EL (cell line): ENCODE results near the gene IGF2BP1.
"Not testable (repeated sequence)": the region's sequence is repeated elsewhere in the genome, so short reads cannot be mapped to it uniquely, and the experiment has no call there.

Experiments used
- DNase-seq: peaks from one replicate; pipeline ENCODE4 v3.0.0-alpha.2; 2016

IGF2BP1 gene

DNA sequence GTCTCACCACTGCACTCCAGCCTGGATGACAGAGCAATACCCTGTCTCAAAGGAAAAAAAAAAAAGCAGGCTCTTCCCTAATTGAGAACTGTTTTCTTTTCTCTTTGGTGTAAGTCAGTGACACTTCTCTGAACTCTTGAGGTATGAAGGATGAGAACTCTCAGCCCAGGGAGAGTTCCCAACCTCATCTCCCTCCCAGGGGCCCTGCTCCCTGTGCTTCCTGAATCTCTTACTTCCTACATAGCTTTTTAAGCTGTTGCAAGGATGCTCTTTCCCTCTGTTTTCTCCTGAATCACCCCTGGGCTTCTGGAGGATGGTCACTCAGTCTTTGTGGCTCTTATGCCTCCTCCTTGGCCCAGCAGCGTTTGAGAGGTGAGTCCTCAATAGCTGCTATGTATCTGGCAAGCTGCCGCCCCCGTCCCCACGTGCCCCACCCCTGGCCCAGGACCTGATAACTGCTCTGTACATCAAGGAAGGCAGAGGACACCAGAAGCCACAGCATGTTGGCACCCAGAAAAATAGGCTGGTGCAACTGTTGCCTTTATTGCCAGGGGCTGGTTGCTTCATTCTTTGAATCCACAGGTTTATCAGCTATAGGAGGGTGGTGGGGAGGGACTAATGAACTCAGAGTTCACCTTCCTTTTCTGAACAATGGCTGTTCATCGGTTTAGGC is 24.0 kb downstream of the IGF2BP1 start:
- peak; percentile 50 for DNase-seq

DNA sequence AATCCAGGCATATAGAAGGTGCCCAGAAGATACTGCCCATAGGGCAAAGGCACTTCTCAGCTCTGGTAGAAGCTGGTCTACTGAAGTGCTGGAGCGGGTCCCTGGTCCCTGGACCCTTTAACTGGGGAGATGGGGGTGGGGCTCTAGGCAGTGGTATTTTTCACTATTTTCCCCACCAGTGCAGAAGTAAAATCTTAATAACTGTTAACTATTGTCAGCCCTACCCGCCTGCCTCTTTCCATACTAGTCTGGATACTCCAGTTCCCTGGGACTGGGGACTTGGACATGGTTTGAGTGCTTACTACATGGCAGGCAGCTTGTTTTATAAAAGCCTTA is 24.6 kb downstream of the IGF2BP1 start:
- DNase-seq, result no peak

DNA sequence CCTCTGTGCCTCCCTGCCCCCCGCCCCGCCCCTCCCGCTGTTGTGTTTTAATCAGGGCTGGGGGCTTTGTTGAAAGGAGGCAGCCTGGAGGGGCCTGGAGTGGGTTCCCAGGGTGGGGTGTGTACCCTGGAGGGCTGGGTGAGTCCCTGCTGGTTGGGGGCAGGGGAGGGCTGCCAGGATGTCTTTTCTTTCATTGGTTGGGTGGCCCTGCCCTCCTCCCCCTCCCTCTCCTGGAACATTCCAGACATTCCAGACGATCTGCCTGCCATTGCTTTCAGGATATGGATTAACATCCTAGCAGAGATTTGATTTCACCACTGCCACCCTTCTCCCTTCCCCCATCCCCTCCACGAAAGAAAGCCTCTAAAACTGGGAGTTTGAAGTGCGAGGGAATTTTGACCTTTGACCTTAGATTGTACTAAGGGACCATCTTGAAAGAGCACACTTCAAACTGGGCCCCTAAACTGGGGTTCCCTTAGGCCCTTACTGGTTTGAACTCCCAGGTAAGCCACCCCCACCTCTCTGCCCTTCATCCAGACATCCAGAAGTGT is 25.3 kb downstream of the IGF2BP1 start:
- DNase-seq, result peak; percentile 90

DNA sequence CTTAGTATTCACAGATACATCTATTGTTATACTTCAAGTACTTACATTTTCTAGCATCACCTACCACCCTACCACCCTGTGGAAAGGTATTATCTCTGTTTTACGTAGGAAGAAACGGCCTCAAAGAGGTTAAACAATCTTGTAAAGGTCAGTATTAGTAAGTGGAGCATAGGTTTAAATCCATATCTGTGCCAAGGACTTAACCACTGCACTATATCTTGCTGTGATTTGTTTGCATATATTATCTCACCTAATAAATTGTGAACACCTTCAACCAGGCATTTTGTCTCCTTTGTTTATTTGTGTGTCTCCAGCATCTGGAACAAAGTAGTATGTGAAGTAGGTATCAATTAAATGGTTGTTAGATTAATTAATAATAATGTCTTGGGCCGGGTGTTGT is 27.3 kb downstream of the IGF2BP1 start:
- no peak for DNase-seq

DNA sequence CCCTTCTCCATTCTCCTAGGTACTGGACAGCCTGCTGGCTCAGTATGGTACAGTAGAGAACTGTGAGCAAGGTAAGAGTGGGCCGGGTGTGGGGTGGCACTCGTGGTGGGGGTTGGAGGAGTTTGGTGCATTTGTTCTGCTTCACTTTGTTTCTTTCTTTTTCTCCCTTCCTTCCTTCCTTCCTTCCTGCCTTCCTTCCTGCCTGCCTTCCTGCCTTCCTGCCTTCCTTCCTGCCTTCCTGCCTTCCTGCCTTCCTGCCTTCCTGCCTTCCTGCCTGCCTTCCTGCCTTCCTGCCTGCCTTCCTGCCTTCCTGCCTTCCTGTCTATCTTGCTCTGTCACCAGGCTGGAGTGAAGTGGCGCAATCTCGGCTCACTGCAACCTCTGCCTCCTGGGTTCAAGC is 29.3 kb downstream of the IGF2BP1 start:
- DNase-seq, result not testable (repeated sequence)

DNA sequence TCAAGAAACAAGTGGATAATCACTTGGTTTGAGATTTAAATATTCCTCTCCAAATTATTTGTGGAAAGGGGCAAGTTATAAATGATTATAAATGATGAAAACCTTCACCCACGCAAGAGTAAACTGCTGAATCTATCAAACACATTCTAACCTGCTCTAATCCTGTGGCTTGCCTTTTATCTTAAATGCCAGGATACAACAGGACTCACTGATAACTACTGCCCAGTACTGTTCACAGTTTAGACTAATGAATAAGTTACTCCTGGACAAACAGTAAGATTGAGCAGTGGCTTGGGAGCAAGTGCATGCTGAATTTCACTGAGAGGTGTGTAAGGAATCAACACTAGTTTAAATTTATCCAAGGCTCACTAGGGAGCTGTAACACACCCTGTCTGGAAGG is 31.1 kb downstream of the IGF2BP1 start:
- DNase-seq, result no peak

DNA sequence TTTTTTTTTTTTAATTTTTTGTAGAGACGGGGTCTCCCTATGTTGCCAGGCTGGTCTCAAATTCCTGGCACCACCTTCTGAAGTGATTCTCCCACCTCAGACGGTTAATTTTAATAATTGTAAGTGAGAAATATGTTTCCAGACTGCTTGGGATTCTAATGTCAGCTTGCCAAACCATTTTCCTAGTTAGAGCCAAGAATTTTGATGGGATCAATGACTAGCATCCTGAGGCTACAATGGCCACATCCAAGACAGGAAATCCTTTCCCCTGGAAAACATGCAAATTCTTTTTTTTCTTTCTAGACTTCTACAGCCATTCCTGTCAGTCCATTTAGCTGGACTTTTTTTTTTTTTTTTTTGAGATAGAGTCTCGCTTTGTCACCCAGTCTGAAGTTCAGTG is 32.6 kb downstream of the IGF2BP1 start:
- no peak for DNase-seq

DNA sequence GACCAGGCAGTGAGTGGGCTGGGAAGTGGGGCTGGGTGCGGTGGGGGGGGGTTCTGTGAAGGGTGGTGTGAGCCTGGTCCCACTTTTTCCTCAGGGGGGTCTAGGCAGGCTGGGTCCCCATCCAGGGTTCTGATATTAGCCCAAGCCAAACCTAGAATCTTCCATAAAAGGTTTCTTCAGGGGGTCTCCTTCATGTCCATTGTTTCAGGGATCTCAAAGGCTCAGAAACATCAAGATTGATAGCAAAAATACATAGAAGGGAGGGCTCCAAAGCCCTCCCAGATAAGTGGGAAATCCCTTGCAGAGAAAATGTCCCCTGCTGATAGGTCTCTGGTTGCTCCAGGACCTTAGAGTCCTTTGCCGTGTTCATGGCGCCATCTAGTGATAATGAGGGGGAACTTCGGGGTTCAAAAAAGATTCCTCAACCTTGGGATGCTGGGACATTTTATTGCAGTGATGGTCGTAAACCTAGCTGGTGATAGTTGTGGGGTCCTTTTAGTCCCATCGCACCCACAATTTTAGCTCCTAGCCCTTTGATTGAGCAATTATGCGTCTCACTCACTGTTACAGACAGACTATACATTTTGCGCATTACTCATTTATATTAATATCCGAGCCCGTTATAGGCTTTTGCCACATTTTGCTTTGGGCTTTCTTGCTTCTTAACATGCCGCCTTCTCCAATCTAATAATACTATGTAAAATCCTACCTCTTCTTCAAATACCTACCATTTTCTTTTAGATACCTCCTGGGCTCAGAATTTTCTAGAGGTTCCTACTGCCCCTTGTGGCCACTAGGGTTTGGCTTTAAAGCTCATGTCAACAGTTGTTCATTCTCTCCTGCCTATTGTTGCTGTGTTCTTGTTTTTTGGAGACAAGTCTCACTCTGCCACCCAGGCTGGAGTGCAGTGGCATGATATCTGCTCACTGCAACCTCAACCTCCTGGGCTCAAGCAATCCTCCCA is 35.1 kb downstream of the IGF2BP1 start:
- peak; percentile 85 for DNase-seq

DNA sequence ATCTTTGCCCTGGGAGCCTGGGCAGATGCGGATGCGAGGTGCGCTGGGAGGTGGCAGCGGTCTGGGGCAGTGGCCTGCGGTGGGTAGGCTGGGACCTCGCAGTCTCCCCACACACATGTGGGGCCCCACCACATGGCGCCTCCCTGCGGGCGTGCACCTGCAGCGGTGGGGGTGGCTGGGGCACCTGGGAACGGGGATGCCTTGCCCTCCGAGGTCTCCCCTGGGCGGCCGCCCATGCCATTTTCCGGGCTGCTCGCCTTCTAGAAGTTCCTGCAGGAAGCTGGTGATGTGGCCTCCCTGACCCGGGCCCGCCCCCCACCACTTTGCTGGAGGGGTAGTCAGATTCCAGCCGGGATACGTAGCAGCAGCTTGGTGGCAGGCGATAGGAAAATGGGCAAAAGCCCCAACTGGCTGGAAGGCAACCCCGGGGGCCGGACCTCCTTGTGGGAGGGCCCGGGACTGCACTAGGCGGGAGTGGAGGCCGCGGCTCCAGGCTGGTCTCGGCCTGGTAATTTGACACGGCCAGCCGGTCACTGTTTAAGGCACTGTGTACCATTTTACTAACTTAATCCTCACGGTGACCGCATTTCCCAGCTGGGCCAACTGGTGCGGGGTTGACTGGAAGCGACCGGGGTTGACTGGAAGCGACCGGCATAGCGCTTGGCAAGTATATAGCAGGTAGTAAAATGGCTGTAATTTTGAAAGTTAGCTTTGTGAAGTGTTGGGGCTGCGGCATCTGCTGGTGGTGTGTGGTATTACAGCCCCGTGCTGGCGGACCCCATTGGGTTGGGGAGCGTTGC is 38.5 kb downstream of the IGF2BP1 start:
- DNase-seq, result peak; percentile 43

DNA sequence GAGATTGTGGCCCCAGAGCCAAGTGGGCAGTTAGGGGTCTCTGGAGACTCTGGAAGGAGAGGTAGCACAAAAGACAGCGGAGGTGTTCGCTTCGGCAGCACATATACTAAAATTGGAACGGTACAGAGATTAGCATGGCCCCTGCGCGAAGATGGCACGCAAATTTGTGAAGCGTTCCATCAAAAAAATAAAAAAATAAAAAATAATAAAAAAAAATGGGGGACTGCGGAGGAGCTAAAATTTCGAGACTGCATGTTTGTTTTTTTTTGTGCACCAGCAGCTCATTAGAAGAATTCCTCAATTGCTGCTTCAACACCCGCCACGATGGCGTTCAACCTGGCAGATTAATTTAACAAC is 39.1 kb downstream of the IGF2BP1 start:
- no peak for DNase-seq

DNA sequence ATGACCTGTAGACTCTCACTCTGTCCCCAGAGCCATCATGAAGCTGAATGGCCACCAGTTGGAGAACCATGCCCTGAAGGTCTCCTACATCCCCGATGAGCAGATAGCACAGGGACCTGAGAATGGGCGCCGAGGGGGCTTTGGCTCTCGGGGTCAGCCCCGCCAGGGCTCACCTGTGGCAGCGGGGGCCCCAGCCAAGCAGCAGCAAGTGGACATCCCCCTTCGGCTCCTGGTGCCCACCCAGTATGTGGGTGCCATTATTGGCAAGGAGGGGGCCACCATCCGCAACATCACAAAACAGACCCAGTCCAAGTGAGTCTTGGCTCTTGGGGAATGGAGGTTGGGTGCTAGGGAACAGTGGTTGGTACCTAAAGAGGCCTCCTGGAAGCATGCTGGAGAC is 41.0 kb downstream of the IGF2BP1 start:
- no peak for DNase-seq

DNA sequence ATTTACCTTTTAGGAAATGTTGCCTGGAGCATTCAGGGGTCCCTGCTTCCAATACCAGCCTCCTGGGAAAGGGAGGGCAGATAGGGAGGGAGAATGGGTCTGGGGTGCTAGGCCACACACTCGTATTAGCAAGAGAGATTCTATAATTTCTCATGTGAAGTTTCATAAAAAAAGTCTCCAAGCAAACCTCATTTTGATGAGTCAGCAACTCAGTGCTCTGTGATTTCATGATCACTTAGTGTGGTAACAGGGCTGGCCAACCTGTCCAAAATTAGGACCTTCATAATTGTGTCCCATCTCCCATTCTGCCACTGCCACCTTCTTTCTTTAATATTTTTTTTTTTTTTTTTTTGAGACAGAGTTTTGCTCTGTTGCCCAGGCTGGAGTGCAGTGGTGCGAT is 41.4 kb downstream of the IGF2BP1 start:
- DNase-seq, result no peak

DNA sequence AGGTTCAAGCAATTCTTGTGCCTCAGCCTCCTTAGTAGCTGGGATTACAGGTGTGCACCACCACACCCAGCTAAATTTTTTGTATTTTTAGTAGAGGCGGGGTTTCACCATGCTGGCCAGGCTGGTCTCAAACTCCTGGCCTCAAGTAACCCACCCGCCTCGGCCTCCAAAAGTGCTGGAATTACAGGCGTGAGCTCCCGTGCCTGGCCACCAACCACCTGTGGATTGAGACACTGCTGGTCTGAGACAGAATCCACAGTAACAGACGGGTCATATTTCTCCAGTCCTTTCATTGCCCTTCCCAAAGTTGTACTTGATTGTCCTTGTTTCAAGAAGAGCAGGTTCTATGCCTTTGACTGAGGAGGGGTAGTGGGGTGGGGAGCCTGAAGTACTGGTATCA is 42.3 kb downstream of the IGF2BP1 start:
- not testable (repeated sequence) for DNase-seq

DNA sequence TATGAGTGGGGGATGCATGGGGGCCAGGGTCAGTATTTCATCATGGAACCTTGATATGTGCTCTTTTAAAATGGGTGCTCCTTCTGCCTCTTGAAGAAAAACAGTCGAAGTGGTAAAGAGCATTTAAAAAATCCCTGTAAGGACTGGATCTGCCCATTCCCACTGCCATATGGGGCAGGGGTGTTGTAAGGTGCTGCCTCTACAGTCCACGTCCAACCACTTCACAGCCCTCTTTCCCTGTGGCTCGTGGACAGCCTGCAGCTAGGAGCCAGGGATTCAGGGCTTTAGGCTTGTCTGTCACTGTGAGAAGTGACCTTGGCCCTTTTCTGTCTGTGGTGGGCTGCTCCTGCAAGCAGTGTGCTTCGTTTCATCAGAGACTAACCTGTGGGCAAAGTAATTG is 44.3 kb downstream of the IGF2BP1 start:
- DNase-seq, result no peak

DNA sequence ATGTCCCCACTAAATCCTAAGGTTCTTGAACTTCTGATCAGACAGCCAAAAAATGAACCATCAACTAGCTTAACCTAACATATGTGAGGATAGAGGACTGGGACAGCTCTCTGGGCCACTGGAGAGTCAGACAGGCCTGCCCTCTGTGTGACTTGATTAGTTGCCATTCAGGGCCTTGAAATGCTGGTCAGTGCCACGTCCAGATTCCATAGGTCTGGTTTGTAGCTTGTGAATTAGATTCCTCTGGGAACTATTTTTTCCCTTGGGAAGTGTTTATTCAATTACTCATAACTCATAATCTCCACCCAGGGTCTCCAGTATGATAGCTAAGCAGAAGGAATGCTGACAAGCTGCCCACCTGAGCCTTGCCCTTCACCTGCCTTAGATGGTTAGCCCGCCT is 48.2 kb downstream of the IGF2BP1 start:
- peak; percentile 38 for DNase-seq

DNA sequence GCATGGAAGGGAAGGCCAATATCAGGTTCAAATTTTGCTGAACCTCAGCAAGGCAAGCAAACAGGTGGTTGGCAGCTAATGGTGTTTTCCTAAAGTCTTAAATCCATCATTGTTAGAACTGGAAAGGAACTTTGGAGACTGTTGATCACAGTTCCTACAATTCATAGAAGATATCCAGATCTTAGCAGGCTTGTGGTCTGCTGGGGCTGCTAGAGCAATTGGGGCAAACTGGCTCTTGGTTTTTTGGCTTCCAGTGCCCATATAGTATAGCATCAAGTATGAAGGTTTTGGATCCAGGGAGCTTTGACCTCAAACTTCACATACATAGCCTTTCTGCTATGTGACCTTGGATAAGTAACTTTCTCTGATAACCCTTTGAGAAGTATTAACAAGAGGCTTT is 49.7 kb downstream of the IGF2BP1 start:
- DNase-seq, result no peak

DNA sequence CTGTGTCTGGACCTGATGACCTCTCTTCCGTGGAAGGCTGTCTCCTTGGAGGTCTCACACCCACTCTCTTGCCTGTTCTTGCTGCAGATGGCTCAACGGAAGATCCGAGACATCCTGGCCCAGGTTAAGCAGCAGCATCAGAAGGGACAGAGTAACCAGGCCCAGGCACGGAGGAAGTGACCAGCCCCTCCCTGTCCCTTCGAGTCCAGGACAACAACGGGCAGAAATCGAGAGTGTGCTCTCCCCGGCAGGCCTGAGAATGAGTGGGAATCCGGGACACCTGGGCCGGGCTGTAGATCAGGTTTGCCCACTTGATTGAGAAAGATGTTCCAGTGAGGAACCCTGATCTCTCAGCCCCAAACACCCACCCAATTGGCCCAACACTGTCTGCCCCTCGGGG is 52.1 kb downstream of the IGF2BP1 start:
- no peak for DNase-seq

DNA sequence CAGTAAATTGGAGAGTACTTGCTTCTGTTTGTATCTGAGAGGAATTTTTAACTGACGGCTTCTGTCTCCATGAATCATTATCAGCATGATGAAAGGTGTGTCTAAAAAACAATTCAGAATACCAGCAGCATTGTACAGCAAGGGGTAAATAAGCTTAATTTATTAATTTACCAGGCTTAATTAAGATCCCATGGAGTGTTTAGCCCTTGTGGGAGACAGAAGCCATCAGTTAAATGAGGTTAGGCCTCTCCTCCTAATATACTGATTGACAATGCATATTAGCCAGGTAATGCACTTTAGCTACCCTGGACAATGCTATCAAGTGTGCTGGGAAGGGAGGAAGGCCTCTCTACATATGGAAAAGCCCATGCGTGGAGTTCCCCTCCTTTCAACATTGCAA is 53.4 kb downstream of the IGF2BP1 start:
- DNase-seq, result no peak

DNA sequence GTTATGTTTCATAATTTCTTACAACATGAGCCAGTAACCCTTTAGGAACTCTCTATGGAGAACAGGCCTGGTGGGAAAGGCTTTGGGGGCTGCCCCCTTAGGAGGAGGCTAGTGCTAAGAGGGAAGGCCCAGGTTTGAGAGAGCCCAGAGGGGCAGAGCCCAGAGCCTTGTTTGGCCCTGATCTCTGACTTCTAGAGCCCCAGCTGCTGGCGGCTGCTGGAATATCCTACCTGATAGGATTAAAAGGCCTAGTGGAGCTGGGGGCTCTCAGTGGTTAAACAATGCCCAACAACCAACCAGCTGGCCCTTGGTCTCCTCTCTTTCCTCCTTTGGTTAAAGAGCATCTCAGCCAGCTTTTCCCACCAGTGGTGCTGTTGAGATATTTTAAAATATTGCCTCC is 54.1 kb downstream of the IGF2BP1 start:
- DNase-seq, result no peak

DNA sequence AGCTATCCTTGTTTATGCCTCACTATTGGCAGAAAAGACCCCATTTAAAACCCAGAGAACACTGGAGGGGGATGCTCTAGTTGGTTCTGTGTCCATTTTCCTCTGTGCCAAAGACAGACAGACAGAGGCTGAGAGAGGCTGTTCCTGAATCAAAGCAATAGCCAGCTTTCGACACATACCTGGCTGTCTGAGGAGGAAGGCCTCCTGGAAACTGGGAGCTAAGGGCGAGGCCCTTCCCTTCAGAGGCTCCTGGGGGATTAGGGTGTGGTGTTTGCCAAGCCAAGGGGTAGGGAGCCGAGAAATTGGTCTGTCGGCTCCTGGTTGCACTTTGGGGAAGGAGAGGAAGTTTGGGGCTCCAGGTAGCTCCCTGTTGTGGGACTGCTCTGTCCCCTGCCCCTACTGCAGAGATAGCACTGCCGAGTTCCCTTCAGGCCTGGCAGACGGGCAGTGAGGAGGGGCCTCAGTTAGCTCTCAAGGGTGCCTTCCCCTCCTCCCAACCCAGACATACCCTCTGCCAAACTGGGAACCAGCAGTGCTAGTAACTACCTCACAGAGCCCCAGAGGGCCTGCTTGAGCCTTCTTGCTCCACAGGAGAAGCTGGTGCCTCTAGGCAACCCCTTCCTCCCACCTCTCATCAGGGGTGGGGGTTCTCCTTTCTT is 56.1 kb downstream of the IGF2BP1 start:
- no peak for DNase-seq

DNA sequence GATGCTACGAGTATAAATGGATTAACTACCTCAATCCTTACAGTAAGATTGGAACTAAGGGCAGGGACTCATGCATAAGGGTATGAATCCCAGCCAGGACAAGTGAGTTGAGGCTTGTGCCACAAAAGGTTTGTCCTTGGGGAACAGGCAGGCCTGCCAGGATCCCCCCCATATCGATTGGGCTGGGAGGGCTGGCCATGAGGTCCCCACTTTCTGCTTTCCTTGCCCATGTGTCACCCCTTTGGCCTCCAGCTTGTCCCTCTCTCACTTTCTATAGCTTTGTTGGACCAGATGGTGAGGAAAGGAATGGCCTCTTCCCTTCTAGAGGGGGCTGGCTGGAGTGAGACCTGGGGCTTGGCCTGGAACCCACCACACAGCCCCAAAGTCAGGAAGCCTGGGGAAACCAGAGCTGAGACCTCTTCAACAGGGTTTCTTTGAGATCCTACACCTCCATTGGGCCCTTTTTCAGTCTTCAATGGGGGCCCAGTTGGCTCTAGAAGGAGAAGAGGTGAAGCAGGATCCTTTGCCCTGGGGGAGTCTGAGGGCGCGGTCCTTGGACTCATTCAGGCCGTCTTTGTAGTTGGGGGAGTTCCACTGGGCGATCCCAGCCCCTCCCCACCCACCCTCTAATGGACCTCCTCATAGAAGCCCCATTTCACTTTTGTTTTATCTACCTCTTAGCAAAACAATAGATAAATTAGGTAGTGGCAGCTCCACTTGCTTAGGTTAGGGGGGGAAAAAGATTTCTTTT is 57.3 kb downstream of the IGF2BP1 start:
- DNase-seq, result no peak
